ENCODE results near the gene TFEB.

Gene TFEB

DNA sequence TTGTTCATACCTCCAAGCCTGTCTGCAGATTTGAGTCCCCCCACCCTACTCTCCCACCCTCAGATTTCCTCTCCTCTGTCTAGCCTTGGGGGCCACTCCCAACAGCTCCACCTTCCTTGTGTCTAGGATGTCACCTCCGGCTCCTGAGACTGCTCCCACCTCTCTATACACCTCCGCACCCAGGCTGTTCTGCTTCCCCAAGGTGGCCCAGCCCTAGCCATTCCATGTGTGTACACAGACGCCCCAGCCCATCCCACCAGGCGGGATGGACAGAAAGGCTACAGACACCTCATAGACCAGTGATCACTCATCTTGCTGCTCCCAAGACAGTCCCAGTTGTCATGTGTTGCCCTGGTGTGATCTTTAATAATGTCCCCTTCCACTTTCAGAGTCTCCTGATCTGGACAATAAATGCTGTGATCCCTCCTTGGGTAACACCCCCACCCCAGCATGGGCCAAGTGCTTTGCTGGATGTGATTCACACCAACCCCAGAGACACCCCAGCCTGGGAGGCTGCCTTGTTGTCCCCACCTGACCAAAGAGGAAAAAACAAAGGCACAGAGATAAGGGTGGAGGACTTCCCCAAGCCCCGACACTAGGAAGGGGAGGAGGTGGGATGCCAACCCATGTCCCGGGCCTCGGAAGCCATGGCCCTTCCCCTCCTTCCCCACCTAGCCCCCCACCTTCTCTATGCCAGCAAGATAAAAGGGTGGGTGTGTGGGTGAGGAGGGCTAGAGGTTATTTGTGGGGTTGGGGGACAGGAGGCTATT lies 61.0 kb downstream of the TFEB start:
- DNase-seq (ENCODE audit: low read depth) = no peak

DNA sequence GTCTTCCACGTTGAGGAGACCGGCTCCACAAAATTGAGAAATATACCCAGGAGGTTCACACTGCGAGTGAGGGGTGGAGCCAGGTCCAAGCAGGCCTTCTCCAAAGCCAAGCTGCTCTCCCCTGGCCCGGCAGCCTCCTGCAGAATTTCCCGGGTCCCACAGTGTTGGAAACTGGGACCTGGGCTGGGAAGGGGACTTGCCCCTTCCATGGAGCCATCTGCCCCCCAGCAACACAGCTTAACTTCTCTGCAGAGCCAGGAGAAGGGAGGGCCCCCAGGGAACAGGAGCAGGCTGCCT lies 61.8 kb downstream of the TFEB start:
- no peak for DNase-seq (ENCODE audit: low read depth)

DNA sequence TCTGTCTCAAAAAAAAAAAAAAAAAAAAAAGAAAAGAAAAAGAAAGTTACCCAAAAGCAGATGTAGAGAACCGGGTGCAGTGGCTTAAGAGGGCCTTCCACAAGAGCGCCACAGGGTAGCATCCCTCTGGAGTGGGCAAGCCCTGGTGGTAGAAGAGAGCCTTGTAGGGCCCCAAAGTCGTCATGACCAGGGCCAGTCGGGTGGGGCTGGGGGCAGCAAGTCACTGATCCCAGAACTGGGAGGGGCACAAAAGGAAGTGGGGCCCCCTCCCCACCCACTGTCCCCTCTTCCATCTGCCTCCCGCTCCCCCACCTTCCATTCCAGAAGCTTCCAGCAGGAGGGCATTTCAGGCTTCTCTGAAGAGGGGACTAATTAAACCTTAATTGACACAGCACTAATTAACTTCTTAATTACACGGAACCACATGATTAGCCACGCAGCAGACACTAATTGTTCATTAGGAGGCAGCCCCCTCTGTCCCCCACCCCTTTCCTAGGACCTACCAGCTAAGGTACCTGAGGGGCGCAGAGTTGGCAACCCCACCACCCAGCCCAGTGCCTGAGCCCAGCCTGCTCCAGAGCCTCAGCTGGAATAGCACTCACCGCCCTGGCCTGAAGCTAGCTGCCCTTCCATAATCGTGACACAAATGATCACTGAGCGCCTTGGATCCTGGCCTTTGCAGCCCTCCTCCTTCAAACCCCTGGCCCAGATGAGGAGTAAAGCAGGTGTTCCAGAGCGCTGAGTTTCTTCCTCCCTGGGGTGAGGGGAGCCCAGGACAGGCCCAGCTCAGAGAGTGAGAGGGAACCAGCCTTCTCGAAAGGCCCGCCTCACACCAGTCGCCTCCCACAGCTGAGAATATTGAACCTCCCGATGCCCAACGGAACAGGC lies 62.3 kb downstream of the TFEB start:
- DNase-seq (ENCODE audit: low read depth) = no peak

DNA sequence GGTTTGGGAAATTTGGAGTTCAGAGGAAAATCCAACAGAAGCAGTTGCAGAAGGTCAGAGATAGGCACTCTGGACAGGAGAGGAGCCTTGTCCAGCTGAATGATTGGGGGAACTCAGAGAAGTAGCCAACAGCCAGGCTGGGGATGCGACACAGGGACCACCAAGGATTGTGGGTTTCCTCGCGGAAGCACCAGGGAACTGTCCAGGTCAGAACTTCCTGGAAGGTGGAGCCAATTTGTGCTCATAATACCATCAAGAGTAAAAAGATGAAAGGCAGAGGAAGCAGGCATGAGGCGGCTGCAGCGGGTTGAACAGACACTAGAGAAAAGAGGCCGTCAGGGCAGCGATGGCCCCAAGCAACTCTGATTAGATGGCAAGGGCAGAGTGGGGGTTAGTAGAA lies 63.4 kb downstream of the TFEB start:
- DNase-seq (ENCODE audit: low read depth) = no peak

DNA sequence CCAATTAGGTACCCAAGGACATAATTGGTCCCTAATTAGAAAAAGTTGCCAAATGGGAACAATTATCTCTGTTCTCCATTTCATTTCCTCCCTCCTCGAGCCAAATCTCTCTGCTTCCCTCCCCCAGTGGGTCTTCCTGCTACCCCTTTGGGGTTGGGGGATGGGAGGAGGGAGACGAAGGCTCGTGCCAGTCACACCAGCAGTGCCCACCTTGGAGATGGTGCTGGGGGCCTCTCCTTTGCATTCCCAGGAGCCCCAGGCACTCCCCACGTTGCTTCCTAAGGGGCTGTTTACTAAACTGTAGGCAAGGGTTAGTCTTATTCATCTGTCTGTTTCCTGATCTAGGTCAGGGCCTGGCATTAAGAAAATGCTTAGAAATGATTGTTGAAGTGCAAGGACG lies 64.0 kb downstream of the TFEB start:
- DNase-seq (ENCODE audit: low read depth) = no peak

DNA sequence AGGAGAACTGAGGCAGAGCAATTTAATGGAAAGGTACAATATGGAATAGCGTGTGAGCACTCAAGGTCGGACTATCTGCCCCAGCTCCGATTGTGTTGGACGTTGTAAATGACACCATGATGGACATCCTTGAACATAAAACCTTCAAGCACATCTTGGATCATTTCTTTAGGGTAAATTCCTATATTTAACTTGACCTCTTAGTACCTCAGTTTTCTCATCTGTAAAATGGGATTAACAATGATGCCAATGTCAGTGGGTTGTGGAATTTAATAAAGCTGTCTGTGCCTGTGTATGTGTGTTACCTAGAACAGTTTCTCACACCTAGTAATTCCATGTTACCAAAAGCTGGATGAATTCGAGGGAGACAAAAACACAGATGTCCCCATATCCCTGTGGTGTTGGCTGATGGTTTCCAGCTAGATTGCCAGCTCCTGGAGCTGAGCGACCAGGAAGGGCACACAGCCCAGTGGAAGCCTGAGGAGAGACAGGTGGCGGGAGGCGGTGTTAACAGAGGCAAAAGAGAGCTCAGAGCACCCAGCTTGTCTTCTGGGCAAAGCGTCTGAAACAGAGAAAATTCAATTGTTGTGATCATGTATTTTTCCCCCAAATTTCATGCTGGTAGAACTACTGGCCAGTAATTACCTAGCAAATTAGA lies 64.6 kb downstream of the TFEB start:
- DNase-seq (ENCODE audit: low read depth) = no peak

DNA sequence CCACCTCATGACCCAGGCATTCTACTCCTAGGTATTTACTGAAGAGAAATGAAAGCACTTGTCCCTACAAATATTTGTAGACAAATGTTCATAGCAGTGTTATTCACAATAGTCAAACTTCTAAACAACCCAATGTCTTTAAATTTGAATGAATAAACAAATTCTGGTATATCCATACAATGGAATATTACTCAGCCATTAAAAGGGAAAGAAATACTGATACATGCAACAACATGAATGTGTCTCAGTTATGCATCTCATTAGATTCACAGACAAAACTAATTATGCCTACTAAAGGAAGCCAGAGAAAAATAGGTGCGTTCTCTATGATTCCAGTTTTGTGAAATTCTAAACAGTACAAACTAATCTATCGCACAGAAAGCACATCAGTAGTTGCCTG lies 66.4 kb downstream of the TFEB start:
- no peak for DNase-seq (ENCODE audit: low read depth)

DNA sequence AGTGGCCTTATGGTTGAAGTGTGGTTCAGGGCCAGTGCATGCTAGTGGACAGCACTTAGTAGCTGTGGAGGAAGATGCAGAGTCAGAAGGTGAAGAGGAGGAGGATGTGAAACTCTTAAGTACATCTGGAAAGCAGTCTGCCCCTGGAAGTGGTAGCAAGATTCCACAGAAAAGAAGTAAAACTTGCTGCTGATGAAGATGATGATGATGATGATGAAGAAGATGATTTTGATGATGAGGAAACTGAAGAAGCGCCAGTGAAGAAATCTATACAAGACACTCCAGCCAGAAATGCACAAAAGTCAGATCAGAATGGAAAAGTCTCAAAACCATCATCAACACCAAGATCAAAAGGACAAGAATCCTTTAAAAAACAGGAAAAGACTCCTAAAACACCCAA lies 68.2 kb downstream of the TFEB start:
- no peak for DNase-seq (ENCODE audit: low read depth)

DNA sequence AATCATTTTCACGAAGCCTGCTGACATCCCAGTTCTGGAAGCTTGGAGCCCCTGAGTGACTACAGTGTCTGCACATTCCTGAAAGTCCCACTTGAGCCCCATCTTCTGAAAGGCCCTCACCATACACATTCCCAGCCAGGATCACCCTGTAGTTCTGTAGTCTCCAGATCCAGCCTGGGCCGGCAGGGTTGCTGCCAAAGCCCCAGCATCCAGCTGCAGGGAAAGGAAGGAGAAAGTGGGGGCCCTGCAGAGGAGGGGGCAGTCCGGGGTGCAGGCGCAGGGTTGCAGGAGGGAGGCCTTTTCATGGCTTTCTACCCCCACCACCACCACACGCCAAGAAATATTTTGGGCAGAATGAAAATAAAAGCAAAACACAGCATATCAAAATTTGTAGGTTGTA lies 71.1 kb downstream of the TFEB start:
- no peak for DNase-seq (ENCODE audit: low read depth)

DNA sequence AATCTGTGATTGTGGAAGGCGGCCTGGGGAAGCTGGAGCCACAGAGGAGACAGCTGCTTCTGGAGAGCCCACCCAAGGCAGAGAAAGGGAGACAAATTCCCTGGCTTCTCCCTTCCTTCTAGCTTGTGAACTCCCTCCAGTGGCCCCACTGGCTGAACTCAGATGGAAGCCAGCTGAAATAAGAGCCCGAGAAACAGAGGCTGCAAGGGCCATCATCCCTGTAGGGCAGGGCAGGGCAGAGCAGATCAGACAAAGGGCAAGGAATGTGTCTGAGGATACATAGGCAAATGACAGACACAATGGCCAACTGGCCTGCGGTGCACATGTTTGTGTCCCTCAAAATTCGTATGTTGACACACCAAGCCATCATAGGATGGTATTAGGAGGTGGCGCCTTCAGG lies 71.8 kb downstream of the TFEB start:
- DNase-seq (ENCODE audit: low read depth) = no peak

DNA sequence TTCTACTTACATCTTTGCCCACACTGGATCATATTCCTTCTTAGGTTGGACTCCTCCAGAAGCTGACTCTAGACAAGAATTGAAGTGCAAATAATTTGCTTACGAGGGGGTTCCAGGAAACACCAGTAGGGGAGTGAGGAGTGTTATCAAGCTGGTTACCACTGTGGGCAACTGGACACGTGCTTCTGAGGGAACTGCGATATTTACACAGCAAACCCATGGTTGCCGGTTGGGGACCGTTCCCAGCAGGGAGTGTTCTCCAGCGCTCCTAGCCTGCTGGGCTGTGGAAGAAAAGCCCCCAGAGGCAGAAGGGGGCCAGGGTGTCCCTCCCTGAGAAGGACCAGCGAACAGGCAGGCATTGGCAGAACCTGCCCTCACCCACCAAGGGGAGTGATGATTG lies 75.5 kb downstream of the TFEB start:
- DNase-seq (ENCODE audit: low read depth) = no peak

DNA sequence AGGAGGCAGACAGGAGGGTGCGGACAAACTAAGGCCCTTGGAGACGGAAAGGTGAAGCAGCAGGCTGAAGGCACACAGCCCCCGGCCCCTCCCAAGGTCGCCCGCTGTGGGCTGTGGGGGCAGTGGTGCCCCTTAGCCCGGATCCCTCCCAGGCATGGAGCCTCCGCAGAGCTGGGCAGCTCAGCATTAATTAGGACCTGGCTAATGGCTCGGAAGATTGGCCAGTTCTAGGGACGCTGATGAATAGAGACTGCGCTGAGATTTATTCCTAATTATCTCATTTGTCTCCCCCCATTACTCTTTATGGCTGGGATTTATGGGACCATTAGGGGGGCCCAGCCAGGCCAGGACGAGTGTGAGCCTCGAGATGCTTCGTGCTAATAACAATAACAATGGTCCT lies 76.8 kb downstream of the TFEB start:
- DNase-seq (ENCODE audit: low read depth) = no peak

DNA sequence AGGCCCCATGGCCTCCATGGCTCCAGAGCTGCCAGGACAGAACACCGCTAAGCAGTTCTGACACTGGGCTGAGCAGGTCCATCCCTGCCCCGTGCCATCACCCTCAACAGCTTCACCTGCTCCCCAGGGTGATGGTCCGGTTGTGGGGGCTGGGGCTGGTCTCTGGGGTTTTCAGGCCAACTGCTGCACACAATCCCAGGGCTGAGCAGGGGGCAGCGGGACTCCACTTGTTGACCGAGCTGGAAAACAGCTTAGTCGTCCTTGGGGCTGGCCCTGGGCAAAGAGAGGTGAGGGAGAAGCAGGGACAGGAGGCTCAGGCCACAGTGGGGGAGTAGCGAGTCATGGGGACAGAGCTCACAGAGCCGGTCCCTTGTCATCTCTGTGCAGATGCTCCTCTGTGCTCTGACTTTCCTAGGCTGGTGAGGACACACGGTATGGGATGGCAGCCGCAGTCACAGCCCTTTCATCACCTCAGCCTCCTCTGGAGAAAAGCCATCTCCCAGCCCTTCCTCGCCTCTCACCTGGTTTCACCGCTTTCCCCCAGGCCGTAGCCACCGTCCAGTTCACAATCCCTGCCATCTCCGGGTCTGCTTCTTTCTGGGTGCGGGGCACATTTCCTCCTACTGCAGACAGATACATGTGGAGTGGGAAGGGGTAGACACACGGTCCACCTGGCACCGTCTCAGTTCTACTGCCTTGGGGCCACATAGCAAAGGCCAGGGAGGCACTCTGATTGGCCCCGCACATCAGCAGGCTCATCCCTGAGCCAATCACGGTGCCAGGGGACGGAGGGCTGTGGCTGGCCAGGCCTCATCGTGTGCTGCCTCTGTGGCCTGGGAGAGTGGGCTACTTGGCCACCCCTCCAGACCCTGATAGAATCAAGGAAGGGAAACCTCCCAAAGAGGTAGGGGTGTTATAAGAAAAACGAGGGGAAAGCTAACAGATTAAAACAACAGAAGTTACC lies 78.0 kb downstream of the TFEB start:
- DNase-seq (ENCODE audit: low read depth) = no peak

DNA sequence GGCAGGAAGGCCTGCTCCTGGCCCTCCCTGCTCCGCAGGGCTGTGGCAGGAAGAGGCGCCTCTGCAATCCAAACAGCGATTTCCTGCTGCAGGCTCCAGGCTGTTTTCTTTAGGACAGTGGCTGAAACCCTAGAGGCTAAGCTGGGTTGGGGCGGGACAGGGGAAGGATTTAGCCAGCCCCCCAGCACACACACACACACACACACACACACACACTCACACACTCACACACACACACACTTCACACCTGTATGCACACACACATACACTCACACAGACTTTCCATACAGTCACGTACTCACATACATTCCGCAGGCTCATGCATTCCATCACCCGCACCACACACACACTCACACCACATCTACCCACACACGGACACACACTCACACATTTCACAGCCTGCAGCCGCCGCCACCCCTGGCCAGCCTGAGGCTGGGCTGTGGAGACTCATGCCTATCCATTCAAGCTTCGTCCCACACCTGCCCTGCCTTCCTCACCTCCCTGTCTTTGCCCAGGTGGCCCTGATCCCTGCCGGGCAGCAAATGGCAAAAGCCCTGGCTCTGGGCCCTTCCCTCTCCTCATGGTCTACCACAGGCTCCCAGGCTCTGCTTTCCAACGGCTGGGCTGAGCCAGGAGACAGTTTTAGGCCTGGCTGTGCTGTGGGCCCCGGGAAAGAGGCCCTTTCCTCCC lies 79.3 kb downstream of the TFEB start:
- DNase-seq (ENCODE audit: low read depth) = no peak

DNA sequence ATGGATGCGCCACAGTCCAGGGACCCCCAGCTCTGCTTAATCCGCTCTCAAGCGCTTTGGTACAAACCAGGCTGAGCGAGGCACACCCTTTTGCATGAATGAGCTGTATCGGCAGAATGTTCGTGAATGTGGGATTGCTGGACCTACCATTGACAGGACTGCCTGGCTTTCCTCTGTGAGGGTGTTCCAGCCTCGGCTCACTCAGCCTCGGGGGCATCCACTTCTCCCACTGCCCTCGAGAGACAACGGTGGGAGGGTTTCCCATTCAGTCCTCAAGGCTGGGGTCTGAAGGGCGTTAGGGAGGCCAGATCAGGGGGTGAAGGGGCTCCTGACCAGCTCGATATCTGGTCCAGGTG lies 79.8 kb downstream of the TFEB start:
- no peak for DNase-seq (ENCODE audit: low read depth)

DNA sequence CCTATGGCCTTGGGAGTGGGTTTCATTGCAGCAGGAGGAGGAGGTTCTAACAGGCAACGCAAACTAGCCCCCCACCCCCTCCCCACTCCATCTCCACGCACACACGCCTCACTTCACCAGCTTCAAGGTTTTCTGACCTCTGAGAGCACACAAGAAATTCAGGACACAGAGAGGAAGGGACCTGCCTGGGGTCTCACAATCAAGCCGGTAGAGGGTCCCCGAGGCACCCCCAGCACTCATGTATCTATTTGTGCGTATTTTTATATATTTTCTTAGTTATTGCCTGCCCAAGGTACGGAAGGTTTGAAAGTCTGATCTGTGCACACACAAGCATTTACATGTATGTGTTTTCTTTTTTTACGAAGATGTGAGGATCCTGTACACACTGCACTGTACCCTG lies 80.2 kb downstream of the TFEB start:
- DNase-seq (ENCODE audit: low read depth) = no peak

DNA sequence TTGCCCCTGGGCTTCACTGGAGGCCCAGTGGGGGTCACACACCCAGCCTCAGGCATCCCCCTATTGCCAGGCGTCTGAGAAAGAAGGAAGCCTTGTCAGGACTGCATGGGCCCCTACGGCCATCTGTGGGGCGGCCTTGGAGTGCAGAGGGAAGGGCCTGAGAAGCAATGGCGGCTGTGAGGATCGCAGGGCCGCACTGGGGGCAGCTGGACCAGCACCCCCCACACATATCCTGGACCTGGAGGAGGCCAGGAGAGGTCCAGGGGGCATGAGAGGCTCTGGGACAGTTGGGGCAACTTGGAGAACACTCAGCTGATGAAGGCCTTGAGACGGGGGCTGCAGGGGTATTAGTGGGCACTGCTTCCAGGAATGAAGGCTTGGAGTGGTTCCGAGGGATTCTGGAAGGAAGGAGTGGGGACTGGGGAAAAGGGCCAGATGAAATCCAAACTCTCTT lies 80.7 kb downstream of the TFEB start:
- no peak for DNase-seq (ENCODE audit: low read depth)

DNA sequence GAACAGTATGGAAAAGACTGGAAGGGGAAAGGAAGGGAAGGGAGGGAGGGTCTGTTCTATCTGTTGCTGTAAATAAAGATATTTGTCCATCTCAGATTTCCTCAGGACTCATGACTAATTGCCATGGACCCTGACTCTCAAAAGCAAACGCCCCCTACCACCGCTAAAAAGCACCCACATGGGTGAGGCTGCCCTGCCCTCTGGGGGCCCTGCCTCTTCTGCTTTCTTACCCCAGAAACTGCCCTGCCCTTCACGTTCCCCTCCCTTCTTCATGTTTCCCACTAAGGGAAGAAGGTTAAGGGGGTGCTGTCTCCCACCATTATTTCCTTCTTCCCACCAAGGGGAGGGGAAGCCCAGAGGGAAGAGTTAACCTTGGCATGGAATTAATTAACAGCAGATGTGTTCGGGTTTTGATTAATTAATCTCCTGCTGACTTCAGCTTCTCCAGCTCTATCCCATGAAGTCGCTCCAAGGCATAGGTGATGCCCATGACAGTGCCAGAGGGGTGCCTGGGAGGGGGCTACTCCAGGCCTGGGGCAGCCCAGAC lies 81.2 kb downstream of the TFEB start:
- no peak for DNase-seq (ENCODE audit: low read depth)

DNA sequence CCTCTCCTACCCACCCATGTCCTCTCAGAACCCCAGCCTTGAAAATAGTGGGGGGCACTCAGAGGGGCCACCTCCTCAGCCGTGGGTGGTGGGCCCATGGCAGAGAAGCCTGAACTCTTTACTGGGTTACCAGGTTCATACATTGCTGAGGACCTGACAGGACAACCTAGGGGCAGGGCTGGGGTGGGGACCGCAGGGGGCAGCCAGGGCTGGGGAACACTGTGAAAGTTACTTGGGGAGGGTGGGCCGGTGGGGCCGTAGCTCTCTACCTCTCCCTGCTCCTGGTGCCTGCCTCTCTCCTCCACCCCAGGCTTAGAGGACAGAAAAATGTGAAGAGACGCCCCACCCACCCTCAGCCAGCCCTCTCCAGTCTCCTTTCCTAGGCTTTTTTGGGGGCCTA lies 81.7 kb downstream of the TFEB start:
- no peak for DNase-seq (ENCODE audit: low read depth)

DNA sequence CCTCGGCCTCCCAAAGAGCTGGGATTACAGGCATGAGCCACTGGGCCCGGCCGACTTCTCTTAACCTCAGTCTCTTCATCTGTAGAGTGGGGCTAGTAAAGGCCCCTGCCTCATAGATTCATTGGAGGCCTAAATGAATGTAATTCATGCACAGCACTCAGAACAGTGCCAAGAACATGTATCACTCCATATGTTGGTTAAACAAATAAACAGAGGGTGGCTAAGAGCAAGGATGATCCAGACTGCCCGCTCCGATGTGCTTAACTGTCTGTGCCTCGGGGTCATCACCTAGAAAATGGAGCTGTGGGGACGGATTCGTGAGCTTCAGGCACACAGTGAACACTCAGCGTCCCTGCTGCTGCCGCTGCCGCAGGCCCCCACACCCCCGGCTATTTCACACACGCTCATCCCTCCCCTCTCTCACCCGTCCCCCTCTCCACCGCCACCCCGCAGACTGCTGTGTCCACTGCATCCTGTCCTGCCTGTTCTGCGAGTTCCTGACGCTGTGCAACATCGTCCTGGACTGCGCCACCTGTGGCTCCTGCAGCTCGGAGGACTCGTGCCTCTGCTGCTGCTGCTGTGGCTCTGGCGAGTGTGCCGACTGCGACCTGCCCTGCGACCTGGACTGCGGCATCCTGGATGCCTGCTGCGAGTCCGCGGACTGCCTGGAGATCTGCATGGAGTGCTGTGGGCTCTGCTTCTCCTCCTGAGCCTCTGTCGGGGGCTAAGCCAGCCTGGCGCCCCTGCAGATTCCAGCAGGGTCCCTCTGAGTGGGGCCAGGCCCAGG lies 82.3 kb downstream of the TFEB start:
- DNase-seq (ENCODE audit: low read depth) = no peak

Measured in stimulated activated CD4-positive, alpha-beta T cell treated with anti-CD3 and anti-CD28 coated beads, Interleukin-2, amount 100 ng/mL, for 4 hours (primary cell).